ENCODE results near the gene METTL26.

The METTL26 gene

GRCh38 chr16:669666-670065 is 33.6 kb upstream of the METTL26 start:
- Histone ChIP-seq H3K4me3 (ENCODE audit: control insufficient read depth in 1 of 7, extremely low read depth in 1 of 7, insufficient read depth in 4 of 7, low read depth in 2 of 7, low read length in 6 of 7) (no peak overlapping the region), H3K9me3 (ENCODE audit: control extremely low read depth in 1 of 5, control insufficient read depth in 4 of 5, insufficient read depth in 2 of 5, low read depth in 1 of 5, low read length in 4 of 5) (no peaks in the 10 kb centered on the region), H3K27ac (ENCODE audit: insufficient read depth in 1 of 2, low read depth in 1 of 2, low read length in 2 of 2, poor library complexity in 1 of 2, severe bottlenecking in 2 of 2) (no peak overlapping the region), H3K4me1 (ENCODE audit: control extremely low read depth in 1 of 4, control insufficient read depth in 4 of 4, insufficient read depth in 4 of 4, low read length in 3 of 4) (peaks cover 0 to 20% (median 16%) of the 10 kb centered on the region in 4 experiments), H3K27me3 (replicated peaks in 2 of 5; ENCODE audit: control insufficient read depth in 4 of 5, insufficient read depth in 5 of 5, low read length in 4 of 5) (peaks cover 0 to 1% (median 0%) of the 10 kb centered on the region in 5 experiments), H3K36me3 (ENCODE audit: control insufficient read depth in 4 of 4, insufficient read depth in 4 of 4, low read length in 3 of 4) (peaks cover 2 to 63% (median 41%) of the 10 kb centered on the region in 4 experiments)
- 94% methylated on average over 10 of the region's 13 CpGs for WGBS (ENCODE audit: insufficient coverage)
- DNase-seq: no peak
- ChIA-PET CTCF (interaction anchor here (1.0 kb wide), 1 partner anchor 9 kb away, joined by 3 read pairs; no protein-coding TSS in a partner anchor), POLR2A (no interaction called here)

- POLR2A ChIA-PET: no interaction called here
- WGBS (ENCODE audit: insufficient coverage): 10% methylated on average over 50 of the region's 50 CpGs
- Histone ChIP-seq H3K27ac (ENCODE audit: insufficient read depth in 1 of 2, low read depth in 1 of 2, low read length in 2 of 2, poor library complexity in 1 of 2, severe bottlenecking in 2 of 2) (peak overlapping the region in 1 of 2 experiments; percentile 76), H3K9me3 (ENCODE audit: control extremely low read depth in 1 of 5, control insufficient read depth in 4 of 5, insufficient read depth in 2 of 5, low read depth in 1 of 5, low read length in 4 of 5) (no peaks in the 10 kb centered on the region), H3K27me3 (replicated peaks in 2 of 5; ENCODE audit: control insufficient read depth in 4 of 5, insufficient read depth in 5 of 5, low read length in 4 of 5) (no peaks in the 10 kb centered on the region), H3K4me3 (ENCODE audit: control insufficient read depth in 1 of 7, extremely low read depth in 1 of 7, insufficient read depth in 4 of 7, low read depth in 2 of 7, low read length in 6 of 7) (peak overlapping the region; percentile 61 to 92 (median 81)), H3K36me3 (ENCODE audit: control insufficient read depth in 4 of 4, insufficient read depth in 4 of 4, low read length in 3 of 4) (peaks cover 2 to 55% (median 34%) of the 10 kb centered on the region in 4 experiments), H3K4me1 (ENCODE audit: control extremely low read depth in 1 of 4, control insufficient read depth in 4 of 4, insufficient read depth in 4 of 4, low read length in 3 of 4) (peaks cover 0 to 20% (median 16%) of the 10 kb centered on the region in 4 experiments)
- no peak for DNase-seq
- CTCF ChIA-PET: interaction anchor here (1.0 to 2.4 kb wide), 4 partner anchors 7 to 25 kb away, joined by 3 to 8 read pairs (median 4); partner anchors contain the start of gene RHBDL1
These were observed 32.5 kb upstream of the METTL26 start for GRCh38 chr16:668519-669171.

GRCh38 chr16:667780-668518 is 31.8 kb upstream of the METTL26 start, which contains the start of gene RHOT2:
RHOT2 (plus strand) TSS chr16:668132; CDS start chr16:668200, 68 bp downstream.
- peak within 1 kb of the TSS; percentile 61 to 92 (median 81) for H3K4me3 ChIP-seq (ENCODE audit: control insufficient read depth in 1 of 7, extremely low read depth in 1 of 7, insufficient read depth in 4 of 7, low read depth in 2 of 7, low read length in 6 of 7)
- H3K4me1 ChIP-seq (ENCODE audit: control extremely low read depth in 1 of 4, control insufficient read depth in 4 of 4, insufficient read depth in 4 of 4, low read length in 3 of 4): peaks cover 0 to 20% (median 16%) of the 10 kb centered on the region in 4 experiments
- 0% methylated on average over 51 of the region's 78 CpGs for WGBS (ENCODE audit: insufficient coverage)
- H3K27ac ChIP-seq (ENCODE audit: insufficient read depth in 1 of 2, low read depth in 1 of 2, low read length in 2 of 2, poor library complexity in 1 of 2, severe bottlenecking in 2 of 2): peak within 1 kb of the TSS in 1 of 2 experiments; percentile 76
- H3K27me3 ChIP-seq (replicated peaks in 2 of 5; ENCODE audit: control insufficient read depth in 4 of 5, insufficient read depth in 5 of 5, low read length in 4 of 5): no peaks in the 10 kb centered on the region
- no peaks in the 10 kb centered on the region for H3K9me3 ChIP-seq (ENCODE audit: control extremely low read depth in 1 of 5, control insufficient read depth in 4 of 5, insufficient read depth in 2 of 5, low read depth in 1 of 5, low read length in 4 of 5)
- DNase-seq: peak; percentile 90 to 94 (median 93)
- ChIA-PET CTCF (interaction anchor here (0.8 to 2.4 kb wide), 8 partner anchors 8 to 94 kb away, joined by 3 to 8 read pairs (median 3); partner anchors contain the start of genes METTL26, RHBDL1 and WDR90), POLR2A (no interaction called here)
- peaks cover 2 to 49% (median 28%) of the 10 kb centered on the region in 4 experiments for H3K36me3 ChIP-seq (ENCODE audit: control insufficient read depth in 4 of 4, insufficient read depth in 4 of 4, low read length in 3 of 4)

GRCh38 chr16:667113-667779 is 31.1 kb upstream of the METTL26 start:
- POLR2A ChIA-PET: no interaction called here
- Histone ChIP-seq H3K27ac (ENCODE audit: insufficient read depth in 1 of 2, low read depth in 1 of 2, low read length in 2 of 2, poor library complexity in 1 of 2, severe bottlenecking in 2 of 2) (peak overlapping the region in 1 of 2 experiments; percentile 76), H3K4me3 (ENCODE audit: control insufficient read depth in 1 of 7, extremely low read depth in 1 of 7, insufficient read depth in 4 of 7, low read depth in 2 of 7, low read length in 6 of 7) (peak overlapping the region in 1 of 7 experiments; percentile 59)

GRCh38 chr16:666572-666971 is 30.5 kb upstream of the METTL26 start:
- WGBS (ENCODE audit: insufficient coverage): 98% methylated on average over 12 of the region's 13 CpGs
- Histone ChIP-seq H3K4me1 (ENCODE audit: control extremely low read depth in 1 of 4, control insufficient read depth in 4 of 4, insufficient read depth in 4 of 4, low read length in 3 of 4) (peaks cover 0 to 21% (median 18%) of the 10 kb centered on the region in 4 experiments), H3K27ac (ENCODE audit: insufficient read depth in 1 of 2, low read depth in 1 of 2, low read length in 2 of 2, poor library complexity in 1 of 2, severe bottlenecking in 2 of 2) (no peak overlapping the region), H3K4me3 (ENCODE audit: control insufficient read depth in 1 of 7, extremely low read depth in 1 of 7, insufficient read depth in 4 of 7, low read depth in 2 of 7, low read length in 6 of 7) (no peak overlapping the region), H3K9me3 (ENCODE audit: control extremely low read depth in 1 of 5, control insufficient read depth in 4 of 5, insufficient read depth in 2 of 5, low read depth in 1 of 5, low read length in 4 of 5) (no peaks in the 10 kb centered on the region), H3K36me3 (ENCODE audit: control insufficient read depth in 4 of 4, insufficient read depth in 4 of 4, low read length in 3 of 4) (peaks cover 2 to 44% (median 23%) of the 10 kb centered on the region in 4 experiments), H3K27me3 (replicated peaks in 2 of 5; ENCODE audit: control insufficient read depth in 4 of 5, insufficient read depth in 5 of 5, low read length in 4 of 5) (no peaks in the 10 kb centered on the region)
- no peak for DNase-seq
- CTCF ChIA-PET: interaction anchor here (0.8 to 2.4 kb wide), 5 partner anchors 9 to 22 kb away, joined by 3 to 8 read pairs (median 4); partner anchors contain the start of gene RHBDL1
- POLR2A ChIA-PET: no interaction called here

More at GRCh38 chr16:667113-667779, 31.1 kb upstream of the METTL26 start:
- Histone ChIP-seq H3K27me3 (replicated peaks in 2 of 5; ENCODE audit: control insufficient read depth in 4 of 5, insufficient read depth in 5 of 5, low read length in 4 of 5) (no peaks in the 10 kb centered on the region), H3K9me3 (ENCODE audit: control extremely low read depth in 1 of 5, control insufficient read depth in 4 of 5, insufficient read depth in 2 of 5, low read depth in 1 of 5, low read length in 4 of 5) (no peaks in the 10 kb centered on the region), H3K36me3 (ENCODE audit: control insufficient read depth in 4 of 4, insufficient read depth in 4 of 4, low read length in 3 of 4) (peaks cover 2 to 49% (median 27%) of the 10 kb centered on the region in 4 experiments), H3K4me1 (ENCODE audit: control extremely low read depth in 1 of 4, control insufficient read depth in 4 of 4, insufficient read depth in 4 of 4, low read length in 3 of 4) (peaks cover 0 to 20% (median 16%) of the 10 kb centered on the region in 4 experiments)
- whole genome bisulfite sequencing (ENCODE audit: insufficient coverage): 95% methylated on average over 19 of the region's 22 CpGs
- CTCF ChIA-PET: interaction anchor here (0.8 to 2.4 kb wide), 9 partner anchors 9 to 93 kb away, joined by 3 to 8 read pairs (median 3); partner anchors contain the start of genes METTL26, RHBDL1 and WDR90
- no peak for DNase-seq

- POLR2A ChIA-PET: no interaction called here
- Histone ChIP-seq H3K27ac (ENCODE audit: insufficient read depth in 1 of 2, low read depth in 1 of 2, low read length in 2 of 2, poor library complexity in 1 of 2, severe bottlenecking in 2 of 2) (no peak overlapping the region), H3K27me3 (replicated peaks in 2 of 5; ENCODE audit: control insufficient read depth in 4 of 5, insufficient read depth in 5 of 5, low read length in 4 of 5) (no peaks in the 10 kb centered on the region), H3K4me1 (ENCODE audit: control extremely low read depth in 1 of 4, control insufficient read depth in 4 of 4, insufficient read depth in 4 of 4, low read length in 3 of 4) (peaks cover 0 to 24% (median 19%) of the 10 kb centered on the region in 4 experiments), H3K36me3 (ENCODE audit: control insufficient read depth in 4 of 4, insufficient read depth in 4 of 4, low read length in 3 of 4) (peaks cover 0 to 38% (median 11%) of the 10 kb centered on the region in 4 experiments), H3K4me3 (ENCODE audit: control insufficient read depth in 1 of 7, extremely low read depth in 1 of 7, insufficient read depth in 4 of 7, low read depth in 2 of 7, low read length in 6 of 7) (no peak overlapping the region), H3K9me3 (ENCODE audit: control extremely low read depth in 1 of 5, control insufficient read depth in 4 of 5, insufficient read depth in 2 of 5, low read depth in 1 of 5, low read length in 4 of 5) (no peaks in the 10 kb centered on the region)
- DNase-seq: no peak
- 96% methylated on average over 15 of the region's 21 CpGs for WGBS (ENCODE audit: insufficient coverage)
- CTCF ChIA-PET: interaction anchor here (1.1 to 1.6 kb wide), 2 partner anchors 20 to 26 kb away, joined by 3 to 5 read pairs; no protein-coding TSS in a partner anchor
These were observed 26.5 kb upstream of the METTL26 start for GRCh38 chr16:662597-662996.
